SK-N-SH (cell line): Measurements from ENCODE around the gene CPB2. TPM values are rescaled to one million over a fixed set of nuclear protein-coding genes. Genes with fewer than 3 reads are reported as not detected.

Experiments used
- CTCF ChIA-PET: fragments of 300-600, 350-600 bp; formaldehyde crosslinking; extraction: SDS; loops from one replicate; lab custom pipeline; 2021; lab: Yijun Ruan, JAX
- POLR2A ChIA-PET: fragments of 350-600 bp; sonication (Branson Sonifier 250); formaldehyde crosslinking; extraction: SDS; loops from one replicate; lab custom pipeline; 2020; ENCODE audit warnings: antibody characterized with exemption, inconsistent platforms; lab: Yijun Ruan, JAX
- DNase-seq: peaks from one replicate; pipeline ENCODE4 v3.0.0; 2012
- H2AFZ ChIP-seq: fragments of 200-600 bp; sonication (generic); 2 replicates; pipeline ENCODE4 v1.8.1; 2016; ENCODE audit warnings: antibody characterized with exemption, mild to moderate bottlenecking, low read depth
- H3F3A ChIP-seq: fragments of 200-600 bp; sonication (generic); replicated peaks from 2 replicates; pipeline ENCODE3; 2016; ENCODE audit warnings: antibody characterized with exemption, mild to moderate bottlenecking; ENCODE audit not compliant: insufficient read depth
- H3K27ac ChIP-seq, 2 experiments: fragments of 200-500 bp in 1 of 2; fragments of 200-600 bp in 1 of 2; sonication (Bioruptor generic) in 1 of 2; sonication (generic), shearing (Covaris generic) in 1 of 2; 2 replicates each; pipeline versions ENCODE4 v1.5.1 to v1.6.1; 2014 to 2016; ENCODE audit warnings: low read depth in 2 of 2, inconsistent platforms in 1 of 2, low read length in 1 of 2, mild to moderate bottlenecking in 1 of 2, mixed read lengths in 1 of 2
- H3K27me3 ChIP-seq: fragments of 200-600 bp; sonication (generic), shearing (Covaris generic); 2 replicates; pipeline ENCODE4 v1.6.1; 2016; ENCODE audit warnings: mixed run types; ENCODE audit not compliant: insufficient read depth
- H3K36me3 ChIP-seq, 2 experiments: fragments of 200-500 bp in 1 of 2; fragments of 200-600 bp in 1 of 2; sonication (Bioruptor generic) in 1 of 2; sonication (generic) in 1 of 2; replicated peaks in 1 of 2; 2 replicates each; pipeline versions ENCODE3 to v1.5.1; 2014 to 2016; ENCODE audit warnings: low read length in 1 of 2, mild to moderate bottlenecking in 1 of 2; ENCODE audit not compliant: insufficient read depth in 2 of 2, control insufficient read depth in 1 of 2
- H3K4me1 ChIP-seq, 2 experiments: fragments of 200-500 bp in 1 of 2; fragments of 200-600 bp in 1 of 2; sonication (Bioruptor generic) in 1 of 2; sonication (generic), shearing (Covaris generic) in 1 of 2; 2 replicates each; pipeline versions ENCODE4 v1.5.1 to v1.6.1; 2014 to 2016; ENCODE audit warnings: low read depth in 1 of 2, low read length in 1 of 2, mixed run types in 1 of 2; ENCODE audit not compliant: insufficient read depth in 2 of 2, control insufficient read depth in 1 of 2
- H3K4me2 ChIP-seq: fragments of 200-600 bp; sonication (generic), shearing (Covaris generic); 2 replicates; pipeline ENCODE4 v1.6.1; 2017; ENCODE audit warnings: mixed run types
- H3K4me3 ChIP-seq, 2 experiments: fragments of 200-500 bp in 1 of 2; fragments of 200-600 bp in 1 of 2; sonication (Bioruptor generic) in 1 of 2; sonication (generic), shearing (Covaris generic) in 1 of 2; 2 replicates each; pipeline versions ENCODE4 v1.5.1 to v1.8.1; 2014 to 2016; ENCODE audit warnings: low read depth in 2 of 2, inconsistent platforms in 1 of 2, low read length in 1 of 2, mild to moderate bottlenecking in 1 of 2, mixed read lengths in 1 of 2, moderate library complexity in 1 of 2
- H3K79me2 ChIP-seq: fragments of 200-600 bp; sonication (generic); 2 replicates; pipeline ENCODE4 v1.8.1; 2017; ENCODE audit warnings: mild to moderate bottlenecking; ENCODE audit not compliant: insufficient read depth
- H3K9ac ChIP-seq: fragments of 200-600 bp; sonication (generic); 2 replicates; pipeline ENCODE4 v1.6.1; 2017; ENCODE audit warnings: mixed run types
- H3K9me2 ChIP-seq: fragments of 200-600 bp; sonication (generic); 2 replicates; pipeline ENCODE4 v1.6.1; 2017; ENCODE audit warnings: mixed run types
- H3K9me3 ChIP-seq: fragments of 200-600 bp; sonication (generic); 2 replicates; pipeline ENCODE4 v1.6.1; 2017; ENCODE audit warnings: mixed run types, mild to moderate bottlenecking, moderate library complexity
- H4K20me1 ChIP-seq: fragments of 200-600 bp; sonication (generic); 2 replicates; pipeline ENCODE4 v1.6.1; 2017; ENCODE audit warnings: mild to moderate bottlenecking, mixed run types; ENCODE audit not compliant: insufficient read depth
- CHD2 ChIP-seq: fragments of 150-350 bp; IDR thresholded peaks from 2 replicates; pipeline ENCODE4 v1.6.1; 2018; ENCODE audit warnings: low read length; ENCODE audit not compliant: partially characterized antibody
- EP300 ChIP-seq, 2 experiments: IDR thresholded peaks; 2 replicates each; pipeline versions ENCODE4 v1.4.0 to v1.6.1; 2012; ENCODE audit warnings: borderline replicate concordance in 1 of 2, low read depth in 1 of 2, low read length in 1 of 2
- EZH2phosphoT487 ChIP-seq: fragments of 200-600 bp; sonication (generic); IDR thresholded peaks from 2 replicates; pipeline ENCODE4 v1.6.1; 2017; ENCODE audit warnings: low read depth, mixed run types, mild to moderate bottlenecking, antibody characterized with exemption, moderate library complexity, borderline replicate concordance
- FOSL2 ChIP-seq: IDR thresholded peaks from 2 replicates; pipeline ENCODE4 v1.4.0; 2012; ENCODE audit warnings: low read depth, mild to moderate bottlenecking, moderate library complexity, borderline replicate concordance
- IRF3 ChIP-seq: fragments of 150-350 bp; IDR thresholded peaks from 2 replicates; pipeline ENCODE4 v1.6.1; 2016; ENCODE audit warnings: mild to moderate bottlenecking, low read depth, low read length
- POLR2AphosphoS5 ChIP-seq: IDR thresholded peaks from 2 replicates; pipeline ENCODE4 v1.6.1; 2012; ENCODE audit warnings: low read depth, low read length
- RAD21 ChIP-seq: IDR thresholded peaks from 2 replicates; pipeline ENCODE4 v1.6.1; 2012; ENCODE audit warnings: mild to moderate bottlenecking, low read length
- RFX5 ChIP-seq: IDR thresholded peaks from 2 replicates; pipeline ENCODE4 v1.6.1; 2012; ENCODE audit warnings: mild to moderate bottlenecking, improper control_type of control experiment, low read length
- SMC3 ChIP-seq: IDR thresholded peaks from 2 replicates; pipeline ENCODE4 v1.6.1; 2012; ENCODE audit warnings: low read depth, low read length, improper control_type of control experiment
- TAF1 ChIP-seq: IDR thresholded peaks from 2 replicates; pipeline ENCODE4 v1.6.1; 2012; ENCODE audit warnings: low read depth, mild to moderate bottlenecking, low read length, moderate library complexity, borderline replicate concordance
- TCF12 ChIP-seq: IDR thresholded peaks from 2 replicates; pipeline ENCODE4 v1.4.0; 2012
- USF1 ChIP-seq: IDR thresholded peaks from 2 replicates; pipeline ENCODE4 v1.4.0; 2012; ENCODE audit warnings: low read depth, borderline replicate concordance
- ZBTB33 ChIP-seq: IDR thresholded peaks from 2 replicates; pipeline ENCODE4 v1.4.0; 2012; ENCODE audit warnings: low read depth, borderline replicate concordance
- WGBS: methylation state at CpG from one replicate; pipeline ENCODE4 v1.1.6; 2017; ENCODE audit warnings: low lambda C conversion rate; 5-methylcytosine and 5-hydroxymethylcytosine counted together
- polyA plus RNA-seq, 3 experiments: library from polyadenylated mRNA; depleted of rRNA; stranded (reverse); fragments of >200 nt; gene quantifications; 2 replicates each; pipeline ENCODE4 v1.2.3, GENCODE V29; 2012
- TF ChIP-seq, protein P1 (sequence below): IDR thresholded peaks from 2 replicates; pipeline ENCODE4; 2012
- TF ChIP-seq, protein P2 (sequence below): IDR thresholded peaks from 2 replicates; pipeline ENCODE4 v1.6.1; 2012; ENCODE audit warnings: mild to moderate bottlenecking, low read depth, low read length, moderate library complexity

CPB2 gene
- polyA plus RNA-seq, 1 of the 3 experiments (the other 2 are of a cell fraction) = not detected

DNA sequence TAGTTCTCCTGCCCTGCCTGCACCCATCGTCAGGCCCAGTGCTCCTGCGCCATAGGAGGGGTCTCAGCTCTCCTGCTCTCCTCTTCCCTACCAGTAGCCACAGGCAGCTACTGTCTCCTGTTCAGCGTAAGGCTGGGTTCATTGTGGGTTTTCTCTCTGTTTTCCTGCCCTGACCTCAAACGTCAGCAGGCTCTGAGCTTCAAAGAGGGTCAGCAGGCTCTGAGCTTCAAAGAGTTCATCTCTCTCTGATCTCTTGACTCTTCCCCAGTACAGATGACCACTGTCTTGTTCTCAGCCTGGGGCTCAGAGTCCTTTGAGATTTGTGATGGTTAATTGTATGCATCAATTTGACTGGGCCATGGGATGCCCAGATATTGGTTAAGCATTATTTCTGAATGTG lies 4.6 kb upstream of the CPB2 start:
- H3K9me3 ChIP-seq = no peaks in the 10 kb centered on the region
- WGBS = 57% methylated on average over 4 of the region's 4 CpGs
- H3K4me3 ChIP-seq = no peak overlapping the region
- H3K27me3 ChIP-seq = no peaks in the 10 kb centered on the region; the same call in 1 of the 2 replicates
- H3F3A ChIP-seq = no peaks in the 10 kb centered on the region
- POLR2A ChIA-PET = no interaction called here
- H3K9me2 ChIP-seq = no peaks in the 10 kb centered on the region
- no peak overlapping the region for H3K9ac ChIP-seq
- no peaks in the 10 kb centered on the region for H4K20me1 ChIP-seq
- no peaks in the 10 kb centered on the region; a peak in 1 of 4 replicates for H3K4me1 ChIP-seq
- H2AFZ ChIP-seq = no peak overlapping the region
- no peak for DNase-seq
- no peak for TF ChIP-seq CHD2
- TF ChIP-seq FOSL2 = no peak
- no peak for TF ChIP-seq USF1
- TF ChIP-seq IRF3 = no peak
- TF ChIP-seq ZBTB33 = no peak
- TF ChIP-seq EZH2phosphoT487 = no peak
- TF ChIP-seq, protein P1, sequence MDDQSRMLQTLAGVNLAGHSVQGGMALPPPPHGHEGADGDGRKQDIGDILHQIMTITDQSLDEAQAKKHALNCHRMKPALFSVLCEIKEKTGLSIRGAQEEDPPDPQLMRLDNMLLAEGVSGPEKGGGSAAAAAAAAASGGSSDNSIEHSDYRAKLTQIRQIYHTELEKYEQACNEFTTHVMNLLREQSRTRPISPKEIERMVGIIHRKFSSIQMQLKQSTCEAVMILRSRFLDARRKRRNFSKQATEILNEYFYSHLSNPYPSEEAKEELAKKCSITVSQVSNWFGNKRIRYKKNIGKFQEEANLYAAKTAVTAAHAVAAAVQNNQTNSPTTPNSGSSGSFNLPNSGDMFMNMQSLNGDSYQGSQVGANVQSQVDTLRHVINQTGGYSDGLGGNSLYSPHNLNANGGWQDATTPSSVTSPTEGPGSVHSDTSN = no peak
- no peak for TF ChIP-seq SMC3
- no peak for TF ChIP-seq RFX5
- no peak for TF ChIP-seq RAD21
- TF ChIP-seq EP300 (IDR thresholded peaks at IDR 0.05; ENCODE audit: borderline replicate concordance in 1 of 2, low read depth in 1 of 2, low read length in 1 of 2) = no peak
- no peak for TF ChIP-seq TCF12
- H3K79me2 ChIP-seq = no peaks in the 10 kb centered on the region
- CTCF ChIA-PET = interaction anchor here (0.8 to 2.7 kb wide), 2 partner anchors 17 to 485 kb away, joined by 3 to 8 read pairs; no protein-coding TSS in a partner anchor
- H3K36me3 ChIP-seq = no peaks in the 10 kb centered on the region
- no peak overlapping the region for H3K4me2 ChIP-seq
- no peak overlapping the region for H3K27ac ChIP-seq

DNA sequence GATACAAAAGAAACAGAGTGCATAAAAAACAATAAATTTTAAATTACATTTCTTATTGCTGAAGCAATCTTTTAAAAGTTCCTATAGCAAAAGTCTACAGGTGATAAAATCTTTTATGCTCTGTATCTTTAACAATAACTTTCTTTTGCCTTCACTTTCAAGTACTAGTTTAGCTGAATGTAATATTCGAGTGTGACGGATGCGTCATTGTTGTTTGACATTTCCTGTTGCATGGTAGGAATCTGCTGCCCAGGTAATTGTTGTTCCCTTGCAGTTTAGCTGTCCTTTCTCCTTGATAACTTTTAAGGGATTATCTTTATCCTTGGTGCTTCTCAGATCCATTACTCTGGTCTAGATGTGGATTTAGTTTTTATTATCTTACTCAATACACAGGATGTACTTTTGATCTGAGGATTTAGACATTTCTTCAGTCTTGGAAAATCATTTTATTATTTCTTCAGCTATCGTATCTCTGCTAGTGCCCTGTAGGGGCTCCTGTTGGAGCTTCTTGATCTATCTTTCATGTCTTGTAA lies 2.1 kb upstream of the CPB2 start:
- Histone ChIP-seq H3K79me2 (no peaks in the 10 kb centered on the region), H3K9ac (no peak overlapping the region)
- WGBS = 74% methylated on average over 4 of the region's 4 CpGs
- TF ChIP-seq, protein P2, sequence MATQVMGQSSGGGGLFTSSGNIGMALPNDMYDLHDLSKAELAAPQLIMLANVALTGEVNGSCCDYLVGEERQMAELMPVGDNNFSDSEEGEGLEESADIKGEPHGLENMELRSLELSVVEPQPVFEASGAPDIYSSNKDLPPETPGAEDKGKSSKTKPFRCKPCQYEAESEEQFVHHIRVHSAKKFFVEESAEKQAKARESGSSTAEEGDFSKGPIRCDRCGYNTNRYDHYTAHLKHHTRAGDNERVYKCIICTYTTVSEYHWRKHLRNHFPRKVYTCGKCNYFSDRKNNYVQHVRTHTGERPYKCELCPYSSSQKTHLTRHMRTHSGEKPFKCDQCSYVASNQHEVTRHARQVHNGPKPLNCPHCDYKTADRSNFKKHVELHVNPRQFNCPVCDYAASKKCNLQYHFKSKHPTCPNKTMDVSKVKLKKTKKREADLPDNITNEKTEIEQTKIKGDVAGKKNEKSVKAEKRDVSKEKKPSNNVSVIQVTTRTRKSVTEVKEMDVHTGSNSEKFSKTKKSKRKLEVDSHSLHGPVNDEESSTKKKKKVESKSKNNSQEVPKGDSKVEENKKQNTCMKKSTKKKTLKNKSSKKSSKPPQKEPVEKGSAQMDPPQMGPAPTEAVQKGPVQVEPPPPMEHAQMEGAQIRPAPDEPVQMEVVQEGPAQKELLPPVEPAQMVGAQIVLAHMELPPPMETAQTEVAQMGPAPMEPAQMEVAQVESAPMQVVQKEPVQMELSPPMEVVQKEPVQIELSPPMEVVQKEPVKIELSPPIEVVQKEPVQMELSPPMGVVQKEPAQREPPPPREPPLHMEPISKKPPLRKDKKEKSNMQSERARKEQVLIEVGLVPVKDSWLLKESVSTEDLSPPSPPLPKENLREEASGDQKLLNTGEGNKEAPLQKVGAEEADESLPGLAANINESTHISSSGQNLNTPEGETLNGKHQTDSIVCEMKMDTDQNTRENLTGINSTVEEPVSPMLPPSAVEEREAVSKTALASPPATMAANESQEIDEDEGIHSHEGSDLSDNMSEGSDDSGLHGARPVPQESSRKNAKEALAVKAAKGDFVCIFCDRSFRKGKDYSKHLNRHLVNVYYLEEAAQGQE = no peak
- TF ChIP-seq POLR2AphosphoS5 (no peak), TAF1 (no peak)
- TF ChIP-seq, protein P1 = no peak
- TF ChIP-seq, all 33 proteins: peak for 0
- H3K9me3 ChIP-seq = no peaks in the 10 kb centered on the region
- H3K9me2 ChIP-seq = no peaks in the 10 kb centered on the region
- no peak overlapping the region for H3K4me2 ChIP-seq
- ChIA-PET CTCF (interaction anchor here (1.0 to 1.3 kb wide), 2 partner anchors 12 to 20 kb away, joined by 3 to 7 read pairs; no protein-coding TSS in a partner anchor), POLR2A (no interaction called here)
- no peaks in the 10 kb centered on the region for H4K20me1 ChIP-seq
- H3K4me3 ChIP-seq = no peak overlapping the region
- no peaks in the 10 kb centered on the region; the same call in 1 of the 2 replicates for H3K27me3 ChIP-seq
- no peak overlapping the region for H3K27ac ChIP-seq
- DNase-seq = no peak
- H3K4me1 ChIP-seq = peaks cover 0 to 4% of the 10 kb centered on the region in 2 experiments; a peak in 1 of 4 replicates
- no peak overlapping the region for H2AFZ ChIP-seq
- H3K36me3 ChIP-seq = no peaks in the 10 kb centered on the region
- no peaks in the 10 kb centered on the region for H3F3A ChIP-seq
